Renal cortex interstitium (tissue), 11 donors: ENCODE measurements around the gene NRBF2. TPM values are rescaled to one million over a fixed set of nuclear protein-coding genes. Genes with fewer than 3 reads are reported as not detected.
"Not testable (repeated sequence)": the region's sequence is repeated elsewhere in the genome, so short reads cannot be mapped to it uniquely, and the experiment has no call there.

Experiments
- DNase-seq, 11 donors: peaks; one replicate each; pipeline ENCODE4 v3.0.0-alpha.2; 2013; ENCODE audit warnings: low read depth in 9 of 11, low spot score in 4 of 11; ENCODE audit errors: extremely low read depth in 1 of 11
- polyA plus RNA-seq, 3 donors: library from polyadenylated mRNA; unstranded; fragments of 120-200 nt; gene quantifications; one replicate each; pipeline ENCODE4 v1.2.1, GENCODE V29; 2013; ENCODE audit not compliant: insufficient read length in 3 of 3

Gene NRBF2
- polyA plus RNA-seq, 3 donors, result 22.4 to 26.6 (median 23.4) TPM

DNA sequence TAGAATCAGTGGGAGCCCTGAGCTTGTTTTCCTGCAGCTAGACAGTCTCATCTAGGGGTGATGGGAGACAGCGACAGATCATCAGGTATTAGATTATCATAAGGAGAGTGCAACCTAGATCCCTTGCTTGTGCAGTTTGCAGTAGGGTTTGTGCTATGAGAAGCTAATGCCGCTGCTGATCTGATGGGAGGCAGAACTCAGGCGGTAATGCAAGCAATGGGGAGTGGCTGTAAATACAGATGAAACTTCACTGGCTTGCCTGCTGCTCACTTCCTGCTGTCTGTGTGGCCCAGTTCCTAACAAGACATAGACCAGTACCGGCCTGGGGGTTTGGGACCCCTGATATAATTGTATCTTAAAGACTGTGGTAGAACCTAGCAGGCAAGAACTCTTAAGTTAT is 17.6 kb downstream of the NRBF2 start:
- no peak for DNase-seq

DNA sequence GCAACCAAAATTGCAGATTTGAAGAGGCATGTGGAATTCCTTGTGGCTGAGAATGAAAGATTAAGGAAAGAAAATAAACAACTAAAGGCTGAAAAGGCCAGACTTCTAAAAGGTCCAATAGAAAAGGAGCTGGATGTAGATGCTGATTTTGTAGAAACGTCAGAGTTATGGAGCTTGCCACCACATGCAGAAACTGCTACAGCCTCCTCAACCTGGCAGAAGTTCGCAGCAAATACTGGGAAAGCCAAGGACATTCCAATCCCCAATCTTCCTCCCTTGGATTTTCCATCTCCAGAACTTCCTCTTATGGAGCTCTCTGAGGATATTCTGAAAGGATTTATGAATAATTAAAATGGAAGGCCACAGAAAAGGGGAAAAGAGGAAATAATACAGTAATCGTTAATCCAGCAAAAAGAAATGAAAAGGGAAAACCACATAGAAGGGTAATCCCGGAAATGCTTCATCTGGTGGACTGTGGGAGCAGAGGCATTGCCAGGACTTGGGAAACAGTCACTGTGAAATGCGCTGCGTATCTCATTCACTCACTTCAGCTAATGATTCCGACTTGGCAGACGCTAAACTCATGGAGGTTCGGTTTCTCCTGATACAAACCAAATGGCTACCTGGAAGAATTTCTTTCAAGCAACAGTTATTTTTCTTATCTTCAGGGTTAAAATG is 20.9 kb downstream of the NRBF2 start:
- not testable (repeated sequence) for DNase-seq

DNA sequence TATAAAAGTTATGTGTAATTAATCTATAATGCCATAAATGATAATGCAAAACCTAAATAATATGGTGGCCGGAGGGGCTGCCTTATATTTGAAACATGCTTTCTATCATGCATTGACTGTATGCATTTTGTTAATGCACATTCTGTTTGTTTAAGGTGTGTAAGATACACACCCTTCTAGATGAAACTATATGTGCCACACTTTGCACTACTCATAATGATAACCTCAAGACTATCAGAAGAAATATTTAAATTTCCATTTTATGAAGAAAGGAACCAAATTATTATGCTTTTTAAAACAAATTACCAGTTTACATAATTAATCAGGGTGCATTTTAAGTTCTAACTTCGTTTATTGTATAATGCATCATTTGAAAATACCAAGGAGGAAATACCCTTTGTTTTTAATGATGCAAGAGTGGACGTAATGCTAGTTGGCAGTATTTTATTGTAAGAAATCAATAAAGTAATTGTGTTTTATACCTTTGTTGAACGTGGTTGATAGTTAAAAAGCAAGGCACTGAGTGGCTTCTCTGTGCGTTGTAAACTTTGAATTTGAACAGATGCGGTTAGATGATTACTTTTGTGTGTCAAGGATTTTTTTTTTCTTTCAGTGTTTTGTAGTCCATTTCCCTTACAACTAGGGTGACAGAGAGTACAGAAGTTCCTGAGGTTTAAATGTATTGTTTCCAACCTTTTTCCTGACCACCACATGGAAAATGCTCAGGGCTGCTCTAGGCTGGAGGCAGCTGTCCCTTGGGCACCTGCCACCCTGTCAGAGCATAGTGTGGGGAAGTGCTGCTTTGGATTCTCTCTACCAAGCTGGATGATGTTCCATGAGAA is 21.6 kb downstream of the NRBF2 start:
- no peak for DNase-seq

DNA sequence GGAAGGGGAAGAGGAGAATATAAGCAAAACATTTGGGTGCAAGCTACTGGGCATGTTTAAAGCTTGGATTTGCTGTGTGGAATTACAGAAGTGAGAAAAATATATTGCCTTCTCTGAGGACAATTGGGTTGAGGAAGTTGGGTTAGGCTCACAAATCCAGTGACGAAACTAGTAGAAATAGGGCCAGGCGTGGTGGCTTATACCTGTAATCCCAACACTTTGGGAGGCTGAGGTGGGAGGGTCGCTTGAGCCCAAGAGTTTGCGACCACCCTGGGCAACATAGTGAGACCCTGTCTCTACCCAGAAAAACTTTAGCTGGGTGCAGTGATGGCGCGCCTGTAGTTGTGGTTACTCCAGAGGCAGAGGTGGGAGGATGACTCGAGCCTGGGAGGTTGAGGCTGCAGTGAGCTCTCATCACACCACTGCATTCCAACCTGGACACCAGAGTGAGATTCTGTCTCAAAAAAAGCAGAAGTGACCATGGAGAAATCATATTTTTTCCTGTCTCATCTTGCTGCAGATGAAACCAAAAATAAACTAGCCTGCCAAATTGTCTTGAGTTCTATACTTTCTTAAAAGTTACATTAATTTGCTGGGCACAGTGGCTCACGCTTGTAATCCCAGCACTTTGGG is 22.4 kb downstream of the NRBF2 start:
- DNase-seq, result no peak

DNA sequence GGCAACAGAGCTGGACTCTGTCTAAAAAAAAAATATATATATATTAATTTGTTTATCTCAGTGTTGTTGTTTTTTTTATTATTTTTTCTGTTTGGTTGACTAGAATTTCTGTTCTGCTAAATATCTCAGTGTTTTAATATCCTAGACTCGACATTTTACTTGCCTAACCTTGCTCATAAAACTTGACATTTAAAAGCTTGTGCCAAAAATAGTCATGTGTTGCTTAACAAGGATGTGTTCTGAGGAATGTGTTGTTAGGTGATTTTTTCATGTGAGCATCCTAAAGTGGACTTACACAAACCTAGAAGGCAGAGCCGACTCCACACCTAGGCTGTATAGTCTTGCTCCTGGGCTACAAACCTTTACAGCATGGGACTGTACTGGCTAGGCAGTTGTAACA is 23.1 kb downstream of the NRBF2 start:
- DNase-seq, result no peak

DNA sequence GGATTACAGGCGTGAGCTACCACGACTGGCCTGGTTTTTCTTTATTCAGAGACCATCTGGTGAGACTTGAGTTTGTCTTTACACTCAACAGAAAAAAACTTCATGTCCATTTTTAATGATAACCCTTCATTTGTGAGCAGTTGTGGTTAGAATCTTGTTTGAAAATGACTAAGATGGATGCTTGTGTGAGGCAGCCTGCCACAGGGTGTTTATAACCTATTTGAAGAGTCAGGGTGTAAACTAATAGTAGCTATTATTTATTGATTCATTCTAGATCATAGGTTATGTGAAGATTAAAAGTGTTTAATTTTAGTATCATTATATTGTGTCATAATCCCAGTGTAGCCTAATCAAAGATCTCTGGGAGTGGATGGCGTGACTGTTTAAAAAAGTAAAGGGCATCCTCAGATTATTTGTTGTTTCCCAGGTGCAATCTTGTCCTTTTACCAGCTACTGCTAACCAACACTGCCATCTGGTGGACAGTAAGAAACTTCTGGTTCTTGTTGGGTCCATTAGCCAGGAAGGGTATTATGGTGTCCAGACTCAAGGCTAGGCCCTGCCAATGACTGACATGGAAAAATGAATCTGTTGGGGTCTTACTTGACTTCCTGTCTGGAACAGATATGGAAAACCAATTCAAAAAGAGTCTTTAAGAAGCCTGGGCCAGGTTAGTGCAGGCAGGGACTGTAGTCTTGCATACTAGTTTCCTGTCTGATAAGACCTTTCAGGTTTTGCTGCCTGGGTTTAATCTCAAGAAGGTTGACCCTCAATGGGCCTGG is 24.9 kb downstream of the NRBF2 start:
- peak; percentile 53 to 80 (median 72) for DNase-seq

DNA sequence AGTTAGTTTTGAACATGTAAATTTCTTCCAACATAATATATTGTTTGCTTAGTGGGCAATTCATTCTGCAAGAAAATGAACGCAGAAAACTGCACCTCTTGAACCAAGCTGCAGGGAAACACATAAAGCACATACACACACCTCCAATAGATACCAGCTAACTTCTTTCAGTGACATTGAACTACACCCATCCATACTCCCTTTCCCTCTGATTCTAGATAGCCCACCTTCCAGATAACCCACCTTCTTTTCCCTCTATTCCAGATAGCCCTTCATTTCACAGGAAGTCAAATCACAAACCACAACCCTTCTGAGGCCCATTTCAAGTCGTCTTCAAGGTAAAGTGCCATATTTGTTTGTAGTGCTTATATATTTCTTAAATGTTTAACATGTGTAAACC is 28.5 kb downstream of the NRBF2 start:
- DNase-seq, result no peak

DNA sequence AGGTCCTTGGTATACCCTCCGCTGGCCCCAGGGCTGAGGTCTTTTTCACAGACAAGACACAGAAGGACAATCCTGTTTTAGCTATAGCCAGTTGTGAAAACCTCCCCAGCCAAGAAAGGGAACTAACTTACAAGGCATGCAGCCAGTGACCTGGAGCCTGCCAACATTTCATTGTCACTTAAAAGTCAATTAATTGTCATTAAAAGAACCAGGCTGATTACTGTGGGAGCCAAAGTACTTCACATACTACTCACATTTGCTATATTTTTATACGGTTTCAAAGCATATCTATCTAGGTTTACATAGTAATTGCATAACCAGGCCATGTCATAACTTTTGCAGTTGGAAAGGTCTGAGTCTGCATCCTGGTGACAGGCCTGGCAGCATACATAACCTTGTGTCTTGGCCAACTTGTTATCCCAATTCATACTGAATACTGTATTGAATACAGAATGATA is 31.1 kb downstream of the NRBF2 start:
- DNase-seq, result no peak

DNA sequence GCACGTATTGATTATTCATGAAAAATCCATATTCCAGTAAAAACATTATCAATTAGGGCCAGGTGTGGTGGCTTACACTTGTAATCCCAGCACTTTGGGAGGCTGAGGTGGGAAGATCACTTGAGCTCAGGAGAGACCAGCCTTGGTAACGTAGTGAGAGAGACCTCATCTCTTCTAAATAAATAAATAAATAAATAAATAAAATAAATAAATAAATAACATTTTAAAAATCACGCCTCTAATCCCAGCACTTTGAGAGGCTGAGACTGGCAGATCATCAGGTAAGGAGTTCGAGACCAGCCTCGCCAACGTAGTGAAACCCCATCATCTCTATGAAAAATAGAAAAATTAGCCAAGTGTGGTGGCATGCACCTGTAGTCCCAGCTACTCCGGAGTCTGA is 32.1 kb downstream of the NRBF2 start:
- DNase-seq, result no peak

DNA sequence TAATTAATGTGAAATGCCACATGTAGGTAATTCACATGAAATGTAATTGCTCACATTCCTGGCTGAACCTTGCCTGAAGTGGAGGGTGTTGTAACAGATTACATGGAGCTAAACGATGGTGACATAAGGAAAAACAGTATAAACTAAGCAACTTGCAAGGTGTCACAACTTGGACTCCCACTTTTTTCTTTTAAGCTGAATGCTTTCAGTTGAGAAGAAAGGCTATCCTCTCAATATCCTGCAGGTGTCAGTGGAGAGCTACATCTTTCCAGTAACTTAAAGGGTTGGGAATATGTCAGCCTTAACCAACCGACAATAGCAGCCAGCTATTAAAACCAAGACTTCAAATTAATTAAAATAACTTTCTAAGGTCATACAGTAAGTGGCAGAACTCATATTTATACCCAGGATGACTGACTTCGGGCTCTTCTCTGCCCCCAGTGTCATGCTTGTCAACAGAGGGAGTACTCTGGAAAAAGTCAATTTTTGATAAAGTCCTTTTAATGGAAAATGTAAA is 33.7 kb downstream of the NRBF2 start:
- peak; percentile 55 to 84 (median 67) for DNase-seq

DNA sequence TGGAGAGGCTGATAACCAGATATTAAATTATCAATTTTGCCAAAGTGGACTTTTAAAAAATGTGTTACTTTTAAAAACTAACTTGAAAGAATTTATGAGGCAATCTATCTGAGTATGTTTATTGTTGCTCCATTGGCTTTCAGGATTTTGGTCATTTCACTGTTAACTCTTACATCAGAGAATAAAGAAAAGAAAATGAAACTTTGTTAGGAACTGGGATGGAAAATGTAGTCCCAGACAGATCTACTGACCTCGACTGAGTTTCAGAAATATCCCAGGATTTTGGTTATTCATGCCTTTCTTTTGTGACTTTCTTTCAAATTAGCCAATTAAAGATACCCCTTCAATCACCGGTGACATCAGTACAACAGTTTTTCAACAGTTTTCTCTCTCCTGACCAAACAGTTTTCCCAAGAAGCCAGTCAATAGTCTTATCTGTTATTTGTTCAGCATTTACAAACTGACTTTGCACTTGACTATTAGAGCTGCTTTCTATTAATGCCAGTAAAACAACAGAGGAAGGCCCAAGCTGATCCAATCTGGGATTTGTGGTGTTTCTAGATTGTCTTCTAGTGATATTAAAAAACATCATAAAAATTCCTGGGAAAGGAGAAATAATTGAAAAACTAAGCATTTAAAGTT is 35.8 kb downstream of the NRBF2 start:
- no peak for DNase-seq

DNA sequence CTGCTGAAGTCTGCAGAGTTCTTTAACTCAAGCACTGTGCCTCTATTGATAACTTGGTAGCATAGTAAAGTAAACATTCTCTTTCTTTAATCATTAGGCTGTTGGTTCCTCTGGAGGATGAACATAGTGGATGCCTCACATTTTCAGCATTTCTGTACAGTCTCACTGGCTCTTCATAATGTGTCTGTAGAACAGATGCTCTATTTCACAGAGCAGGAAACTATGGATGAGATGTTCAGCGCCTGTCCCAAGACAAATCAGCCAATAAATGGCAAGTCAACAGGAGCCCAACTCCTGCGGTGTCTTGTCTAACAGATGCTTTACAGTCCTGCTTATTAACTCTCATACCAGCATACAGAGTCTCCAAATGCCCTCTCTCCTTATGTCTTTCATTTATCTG is 36.5 kb downstream of the NRBF2 start:
- no peak for DNase-seq

DNA sequence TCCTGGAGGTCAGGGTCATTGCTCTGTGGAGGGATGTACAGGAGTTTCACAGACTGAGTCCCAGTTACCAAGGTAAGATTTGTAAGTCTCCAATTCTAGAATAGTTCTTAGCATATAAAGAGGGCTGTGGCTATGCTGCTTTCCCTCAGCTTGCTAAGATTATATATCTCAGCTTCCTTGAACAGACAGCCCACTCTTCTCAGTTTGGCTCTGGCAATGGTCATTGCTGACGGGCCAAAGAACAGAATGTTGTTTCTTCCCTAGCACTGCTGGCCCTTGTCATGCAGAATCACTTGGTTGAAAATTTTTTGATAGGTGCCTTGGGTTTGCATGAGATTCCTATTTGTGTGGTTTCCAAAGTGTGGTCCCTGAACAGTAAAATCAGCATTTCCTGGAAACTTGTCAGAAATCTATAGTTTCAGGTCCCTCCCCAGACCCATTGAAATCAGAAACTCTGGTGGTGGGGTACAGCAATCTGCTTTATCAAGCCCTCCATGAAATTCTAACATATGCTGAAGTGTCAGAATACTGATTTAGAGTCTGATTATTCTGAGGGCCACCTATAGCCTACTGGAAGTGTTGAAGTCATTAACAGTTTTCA is 38.2 kb downstream of the NRBF2 start:
- DNase-seq, result no peak

DNA sequence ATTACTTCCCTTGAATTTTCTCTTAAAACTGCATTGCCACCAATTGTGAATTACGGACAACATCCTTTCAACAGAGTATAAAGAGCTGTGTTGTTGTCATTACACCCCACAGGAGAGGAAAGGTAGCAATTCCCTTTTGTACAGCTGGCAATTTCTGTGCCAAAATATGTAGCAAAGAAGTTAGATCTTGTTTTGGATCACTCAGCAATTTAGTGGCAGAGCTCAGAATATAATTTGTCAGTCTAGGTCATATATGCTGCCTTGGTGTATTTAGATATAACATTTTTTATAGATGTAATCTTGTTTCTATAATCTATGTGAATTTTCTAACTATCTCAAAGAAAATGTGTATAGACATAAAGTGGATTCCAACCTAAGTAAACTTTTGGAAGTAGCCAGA is 38.8 kb downstream of the NRBF2 start:
- no peak for DNase-seq

DNA sequence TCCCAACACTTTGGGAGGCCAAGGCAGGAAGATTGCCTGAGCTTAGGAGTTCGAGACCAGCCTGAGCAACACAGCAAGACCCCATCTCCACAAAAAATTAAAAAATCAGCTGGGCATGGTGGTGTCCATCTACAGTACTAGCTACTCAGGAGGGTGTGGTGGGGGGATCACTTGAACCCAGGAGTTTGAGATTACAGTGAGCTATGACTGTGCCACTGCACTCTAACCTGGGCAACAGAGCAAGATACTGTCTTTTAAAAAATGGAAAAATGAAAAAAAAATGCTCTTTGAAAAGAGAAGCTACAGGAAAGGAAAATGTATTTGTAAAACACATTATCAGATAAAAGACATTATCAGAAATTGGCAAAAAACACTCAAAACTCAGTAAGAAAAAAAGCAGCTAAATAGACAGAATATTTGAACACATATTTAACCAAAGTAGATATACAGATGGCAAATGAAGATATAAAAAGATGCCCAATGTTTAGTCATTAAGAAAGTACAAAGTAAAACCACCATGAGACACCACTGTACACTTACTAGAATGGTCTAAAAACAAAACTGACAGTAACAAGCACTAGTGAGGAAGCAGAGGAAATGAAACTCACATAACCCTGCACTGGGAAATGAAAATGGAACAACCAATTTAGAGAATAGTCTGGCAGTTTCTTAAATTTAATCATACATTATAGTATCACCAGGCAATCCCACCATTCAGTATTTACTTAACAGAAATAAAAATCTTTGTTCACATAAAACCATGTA is 40.5 kb downstream of the NRBF2 start:
- DNase-seq, result no peak

DNA sequence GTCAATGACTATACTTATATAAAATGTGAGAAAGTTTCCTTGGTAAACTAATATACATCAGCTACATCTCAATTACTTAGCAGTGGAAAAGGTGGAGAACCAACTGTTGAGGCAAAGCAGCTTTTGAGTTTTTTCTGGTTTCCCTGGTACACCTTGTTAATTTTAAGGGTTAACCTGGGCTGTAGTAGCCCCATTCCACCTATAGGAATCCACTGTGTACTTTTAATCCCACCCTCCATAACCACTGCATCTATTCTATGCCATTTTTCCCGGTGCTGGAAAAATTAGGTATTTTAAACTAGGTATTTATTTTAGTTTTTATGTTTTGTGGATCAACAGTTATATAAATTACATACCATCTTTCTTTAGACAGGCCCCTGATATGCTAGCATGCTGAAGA is 42.4 kb downstream of the NRBF2 start:
- DNase-seq, result no peak

DNA sequence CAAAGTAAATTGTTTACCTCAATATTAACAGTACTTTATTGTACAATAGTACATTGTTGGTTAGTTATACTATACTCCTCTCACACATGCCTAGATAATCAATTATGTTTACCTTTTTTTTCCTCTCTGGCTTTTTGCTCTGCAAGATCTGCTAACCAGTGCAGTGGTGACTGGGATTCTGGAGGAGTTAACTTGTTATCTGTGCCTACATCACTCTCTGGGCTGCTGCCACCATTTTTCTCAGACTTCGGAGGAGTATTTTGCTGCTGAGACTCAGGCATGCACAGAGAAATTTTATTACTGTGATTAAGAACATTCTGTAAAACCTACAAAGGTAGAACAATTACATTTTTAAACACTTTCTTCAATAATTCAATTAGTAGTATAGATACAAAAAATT is 59.7 kb downstream of the NRBF2 start:
- DNase-seq, result no peak
